Myocyte (in vitro differentiated cells): ENCODE results near the gene ZNF490. TPM values are rescaled to one million over a fixed set of nuclear protein-coding genes. Genes with fewer than 3 reads are reported as not detected.

Experiments
- DNase-seq: peaks from one replicate; pipeline ENCODE4 v3.0.0-alpha.2; 2012; ENCODE audit warnings: low read depth
- total RNA-seq: library from RNA; depleted of rRNA; stranded (reverse); fragments of >200 nt; gene quantifications from 2 replicates; pipeline ENCODE4 v1.2.3, GENCODE V29; 2014

Gene ZNF490
- total RNA-seq, 1 donor from 2014 or later = 5.8 TPM

GRCh38 chr19:12545267-12545666 lies 65.3 kb downstream of the ZNF490 start:
- DNase-seq = no peak

- no peak for DNase-seq
These were observed 66.2 kb downstream of the ZNF490 start for GRCh38 chr19:12544401-12544876.

- no peak for DNase-seq
These were observed 66.8 kb downstream of the ZNF490 start for GRCh38 chr19:12543855-12544254.

Other genes with a start within 250 kb of the ZNF490 start
- gene ZNF442, start 245.1 kb downstream of the ZNF490 start, total RNA-seq = 2.8 and 3.7 TPM in 2 replicates
- gene ZNF799, start 209.5 kb downstream of the ZNF490 start, total RNA-seq = 3.3 and 3.9 TPM in 2 replicates
- gene ZNF443, start 169.8 kb downstream of the ZNF490 start, total RNA-seq = 1.9 and 2.3 TPM in 2 replicates
- gene ZNF709, start 126.0 kb downstream of the ZNF490 start, total RNA-seq = 3.2 and 4.4 TPM in 2 replicates
- 5.8 and 6.0 TPM in 2 replicates for gene ZNF564, start 59.3 kb downstream of the ZNF490 start, total RNA-seq
- gene ZNF791, start 107 bp upstream of the ZNF490 start, total RNA-seq = 12.5 and 13.6 TPM in 2 replicates
- 50.7 and 52.0 TPM in 2 replicates for gene MAN2B1, start 55.9 kb upstream of the ZNF490 start, total RNA-seq
- 10.2 and 10.5 TPM in 2 replicates for gene WDR83, start 56.0 kb upstream of the ZNF490 start, total RNA-seq
- gene DHPS, start 71.1 kb upstream of the ZNF490 start, total RNA-seq = 72.5 and 97.1 TPM in 2 replicates
- gene GNG14, start 77.2 kb upstream of the ZNF490 start, total RNA-seq = not detected in 2 replicates
- 11.9 and 12.2 TPM in 2 replicates for gene FBXW9, start 85.8 kb upstream of the ZNF490 start, total RNA-seq
- 45.6 and 51.3 TPM in 2 replicates for gene TNPO2, start 113.1 kb upstream of the ZNF490 start, total RNA-seq
- gene TRIR, start 123.9 kb upstream of the ZNF490 start, total RNA-seq = 200 and 262 TPM in 2 replicates
- 73.1 and 96.8 TPM in 2 replicates for gene GET3, start 126.7 kb upstream of the ZNF490 start, total RNA-seq
- gene BEST2, start 141.0 kb upstream of the ZNF490 start, total RNA-seq = 0.05 and 0.24 TPM in 2 replicates
- 39.6 and 49.9 TPM in 2 replicates for gene HOOK2, start 164.7 kb upstream of the ZNF490 start, total RNA-seq
- 84.4 and 96.5 TPM in 2 replicates for gene JUNB, start 180.7 kb upstream of the ZNF490 start, total RNA-seq
- 109 and 130 TPM in 2 replicates for gene PRDX2, start 191.0 kb upstream of the ZNF490 start, total RNA-seq
- gene THSD8, start 191.3 kb upstream of the ZNF490 start, total RNA-seq = not detected in 2 replicates
- gene RNASEH2A, start 195.8 kb upstream of the ZNF490 start, total RNA-seq = 3.5 and 4.3 TPM in 2 replicates
- not detected in 2 replicates for gene RTBDN, start 223.8 kb upstream of the ZNF490 start, total RNA-seq
- 0.42 TPM in 1 of 2 replicates, not detected in the other for gene MAST1, start 227.7 kb upstream of the ZNF490 start, total RNA-seq